ENCODE measurements around the gene CRYGB. TPM values are rescaled to one million over a fixed set of nuclear protein-coding genes. Genes with fewer than 3 reads are reported as not detected.
"Not testable (repeated sequence)": the region's sequence is repeated elsewhere in the genome, so short reads cannot be mapped to it uniquely, and the experiment has no call there.

The CRYGB gene
- total RNA-seq, 1 experiment from 2014 or later = not detected

DNA sequence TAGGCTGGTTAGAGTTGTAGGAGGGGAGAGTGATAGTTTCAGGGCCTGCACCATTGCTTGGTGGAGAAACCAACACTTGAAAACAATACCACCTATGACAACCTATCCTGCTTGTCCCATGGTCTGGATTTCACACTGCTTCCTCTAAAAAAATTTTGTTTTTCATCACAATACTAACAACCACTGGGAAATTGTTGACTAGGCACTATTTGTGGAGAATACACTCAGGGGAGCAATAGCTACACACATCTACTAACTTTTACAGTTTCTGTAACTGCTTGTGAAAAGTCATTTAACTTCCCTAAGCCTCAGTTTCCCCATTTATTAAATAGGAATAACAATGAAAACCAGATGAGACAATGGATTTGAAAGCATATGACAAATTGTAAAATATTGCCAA lies 4.1 kb upstream of the CRYGB start:
- DNase-seq (ENCODE audit: low read depth) = no peak

DNA sequence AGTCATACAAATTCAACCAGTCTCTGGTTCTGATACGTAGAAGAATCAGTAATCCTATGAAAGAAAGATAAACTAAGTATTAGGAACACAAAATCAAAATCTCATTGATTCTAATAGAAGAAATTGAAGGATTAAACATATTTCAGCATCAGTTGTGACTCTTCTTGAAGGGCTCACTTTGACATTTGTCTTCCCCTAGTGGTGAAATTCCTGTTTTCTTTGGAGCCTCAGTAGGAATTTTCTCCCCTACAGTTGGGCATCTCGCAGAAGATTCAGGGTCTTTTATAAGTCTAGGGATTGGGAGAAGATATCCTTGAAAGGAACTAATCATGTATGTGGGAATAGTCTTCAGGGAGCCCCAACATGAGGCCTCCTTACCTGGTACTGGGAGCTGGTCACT lies 2.8 kb upstream of the CRYGB start:
- DNase-seq (ENCODE audit: low read depth) = no peak

DNA sequence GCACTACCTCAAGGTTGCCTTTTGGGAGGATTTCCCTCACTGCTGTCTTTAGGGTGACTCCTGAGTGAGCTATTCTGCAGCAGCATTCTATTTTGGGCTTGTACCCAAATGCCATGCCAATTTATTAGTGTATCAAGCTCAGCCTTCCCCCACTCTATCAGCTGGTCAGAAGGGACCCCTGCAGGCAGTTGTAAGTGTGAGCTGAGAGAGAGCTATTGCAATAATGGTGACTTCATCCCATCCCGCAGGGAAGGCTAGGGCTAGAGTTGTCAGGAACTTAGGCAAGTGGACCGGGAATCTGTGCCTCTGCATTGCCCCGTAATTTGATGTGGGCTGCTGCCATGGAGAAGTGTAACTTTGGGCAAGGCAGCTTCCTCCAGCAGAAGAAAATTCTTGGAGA lies 1.8 kb upstream of the CRYGB start:
- DNase-seq (ENCODE audit: low read depth) = no peak

DNA sequence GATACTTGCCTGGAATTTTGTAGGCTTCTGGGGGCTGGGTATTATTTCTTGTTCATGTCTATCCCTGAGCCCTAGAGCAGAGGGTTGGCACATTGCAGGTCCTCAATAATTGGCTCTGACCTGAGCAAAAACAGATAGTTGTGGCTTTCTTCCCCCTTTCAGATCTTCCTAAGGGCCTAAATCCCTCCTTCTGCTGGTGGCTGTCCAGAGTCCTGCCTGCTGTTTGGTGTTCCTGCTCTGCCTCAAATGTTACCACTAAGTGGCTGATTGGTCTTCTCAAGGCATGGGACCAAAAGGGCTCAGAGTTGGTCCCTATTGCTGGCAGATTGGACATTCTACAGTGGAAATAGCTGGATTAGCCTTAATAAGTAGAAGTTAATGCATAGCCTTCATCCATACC lies 1.1 kb upstream of the CRYGB start:
- DNase-seq (ENCODE audit: low read depth) = no peak

DNA sequence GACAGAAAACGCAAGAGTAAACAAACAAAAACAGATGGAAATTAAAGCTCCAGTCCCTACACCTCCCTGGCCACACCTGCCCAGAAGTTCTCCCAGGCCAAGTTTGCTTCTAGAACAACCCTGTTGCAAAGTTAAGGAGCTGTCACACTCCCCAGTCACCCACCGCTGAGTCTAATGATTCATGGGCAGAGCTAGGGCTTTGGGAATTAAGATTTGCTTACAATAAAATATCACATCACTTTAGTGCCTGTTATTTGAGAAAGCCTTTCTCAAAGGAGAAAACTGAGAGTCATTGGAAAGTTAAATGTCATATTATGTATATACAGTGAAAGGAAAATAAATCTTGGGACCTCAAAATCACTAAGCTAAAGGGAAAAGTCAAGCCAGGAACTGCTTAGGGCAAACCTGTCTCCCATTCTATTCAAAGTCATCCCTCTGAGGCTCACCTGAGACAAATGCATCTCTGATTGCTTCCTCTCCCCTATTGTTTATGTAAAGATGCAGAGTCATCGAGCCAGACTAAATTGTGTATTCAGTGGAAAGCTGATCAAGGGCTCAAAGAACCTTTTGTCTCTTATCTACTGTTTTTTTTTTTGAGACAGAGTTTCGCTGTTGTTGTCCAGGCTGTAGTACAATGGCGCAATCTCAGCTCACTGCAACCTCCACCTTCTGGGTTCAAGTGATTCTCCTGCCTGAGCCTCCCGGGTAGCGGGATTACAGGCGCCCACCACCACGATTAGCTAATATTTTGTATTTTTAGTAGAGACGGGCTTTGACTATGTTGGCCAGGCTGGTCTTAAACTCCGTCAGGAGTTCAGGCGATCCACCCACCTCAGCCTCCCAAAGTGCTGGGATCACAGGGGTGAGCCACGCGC lies 2.8 kb downstream of the CRYGB start:
- DNase-seq (ENCODE audit: low read depth) = no peak

DNA sequence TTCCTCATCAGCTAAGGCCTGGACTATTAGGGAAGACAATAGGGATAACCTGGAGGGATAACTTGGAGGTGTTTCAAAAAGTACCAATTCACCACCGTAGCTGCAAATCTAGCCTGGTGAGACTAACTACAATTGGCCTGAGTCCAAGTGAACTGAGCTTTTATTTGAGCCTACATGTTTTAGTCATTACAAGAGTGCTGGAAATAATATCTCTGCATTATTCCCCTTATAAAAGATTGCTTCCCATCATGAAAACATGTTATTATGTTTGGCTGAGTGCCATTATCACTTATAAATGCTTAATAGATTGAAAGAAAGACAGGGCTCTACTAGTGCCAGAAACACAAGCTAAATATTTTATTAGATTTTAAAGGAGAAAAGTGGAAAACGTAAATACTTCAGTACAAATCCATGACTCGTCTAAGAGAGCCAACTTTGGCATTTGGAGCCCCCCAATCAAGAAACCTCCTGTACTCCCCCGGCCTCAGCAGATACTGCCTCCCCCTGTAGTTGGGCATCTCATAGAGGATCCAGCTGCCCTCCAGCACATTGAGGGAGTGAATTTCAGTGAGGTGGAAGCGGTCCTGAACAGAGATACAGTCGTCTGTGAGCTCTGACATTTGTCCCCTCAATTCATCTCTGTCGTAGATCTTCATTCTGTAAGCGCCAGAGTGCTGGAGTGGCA lies 3.6 kb downstream of the CRYGB start:
- DNase-seq (ENCODE audit: low read depth) = no peak

DNA sequence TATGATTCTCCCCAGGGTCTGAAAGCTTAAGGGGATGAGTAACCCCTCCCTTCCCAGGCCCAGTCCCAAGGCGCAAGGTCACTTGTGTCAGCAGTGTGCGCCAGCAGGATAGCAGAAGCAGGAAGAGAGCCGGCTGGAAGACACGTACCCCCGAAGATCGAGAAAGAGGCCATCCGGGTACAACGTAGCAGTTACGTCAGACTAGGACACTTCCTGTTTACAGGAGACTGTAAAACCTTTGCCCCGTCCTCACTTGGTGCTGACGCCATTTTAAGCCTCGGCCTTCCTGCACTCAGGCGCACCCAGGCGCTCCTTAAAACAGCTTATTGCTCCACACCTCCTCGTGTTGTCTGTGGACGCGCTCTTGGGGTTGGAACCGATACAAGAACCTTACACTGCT lies 6.5 kb downstream of the CRYGB start:
- no peak for DNase-seq (ENCODE audit: low read depth)

DNA sequence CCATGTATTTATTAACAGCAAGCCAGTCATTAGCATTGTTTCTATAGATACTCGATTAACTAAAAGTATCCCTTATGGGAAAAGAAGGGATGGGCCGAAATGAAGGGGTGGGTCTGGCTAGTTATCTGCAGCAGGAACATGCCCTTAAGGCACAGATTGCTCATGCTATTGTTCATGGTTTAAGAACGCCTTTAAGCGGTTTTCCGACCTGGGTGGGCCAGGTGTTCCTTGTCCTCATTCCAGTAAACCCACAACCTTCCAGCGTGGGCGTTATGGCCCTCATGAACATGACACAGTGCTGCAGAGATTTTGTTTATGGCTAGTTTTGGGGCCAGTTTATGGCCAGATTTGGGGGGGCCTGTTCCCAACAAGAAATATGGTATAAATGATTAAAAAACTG lies 7.6 kb downstream of the CRYGB start:
- not testable (repeated sequence) for DNase-seq (ENCODE audit: low read depth)

DNA sequence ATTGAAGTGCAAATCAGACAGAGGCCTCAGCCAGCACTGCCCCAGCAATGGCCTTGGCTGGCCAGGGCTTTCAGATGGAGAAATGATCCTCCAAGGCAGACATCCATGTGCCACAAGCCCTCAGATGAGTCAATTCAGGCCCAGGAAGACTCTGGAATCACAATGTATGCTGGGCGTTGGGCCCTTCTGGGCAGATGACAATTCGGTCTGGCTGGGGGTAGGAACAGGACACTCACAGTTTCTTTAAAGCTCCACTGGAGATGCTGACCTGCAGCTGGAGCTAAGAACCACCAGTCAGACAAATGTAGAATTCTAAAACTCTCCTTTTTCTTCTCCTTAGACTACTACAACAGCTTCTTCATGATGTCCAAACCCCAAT lies 9.3 kb downstream of the CRYGB start:
- DNase-seq (ENCODE audit: low read depth) = no peak

DNA sequence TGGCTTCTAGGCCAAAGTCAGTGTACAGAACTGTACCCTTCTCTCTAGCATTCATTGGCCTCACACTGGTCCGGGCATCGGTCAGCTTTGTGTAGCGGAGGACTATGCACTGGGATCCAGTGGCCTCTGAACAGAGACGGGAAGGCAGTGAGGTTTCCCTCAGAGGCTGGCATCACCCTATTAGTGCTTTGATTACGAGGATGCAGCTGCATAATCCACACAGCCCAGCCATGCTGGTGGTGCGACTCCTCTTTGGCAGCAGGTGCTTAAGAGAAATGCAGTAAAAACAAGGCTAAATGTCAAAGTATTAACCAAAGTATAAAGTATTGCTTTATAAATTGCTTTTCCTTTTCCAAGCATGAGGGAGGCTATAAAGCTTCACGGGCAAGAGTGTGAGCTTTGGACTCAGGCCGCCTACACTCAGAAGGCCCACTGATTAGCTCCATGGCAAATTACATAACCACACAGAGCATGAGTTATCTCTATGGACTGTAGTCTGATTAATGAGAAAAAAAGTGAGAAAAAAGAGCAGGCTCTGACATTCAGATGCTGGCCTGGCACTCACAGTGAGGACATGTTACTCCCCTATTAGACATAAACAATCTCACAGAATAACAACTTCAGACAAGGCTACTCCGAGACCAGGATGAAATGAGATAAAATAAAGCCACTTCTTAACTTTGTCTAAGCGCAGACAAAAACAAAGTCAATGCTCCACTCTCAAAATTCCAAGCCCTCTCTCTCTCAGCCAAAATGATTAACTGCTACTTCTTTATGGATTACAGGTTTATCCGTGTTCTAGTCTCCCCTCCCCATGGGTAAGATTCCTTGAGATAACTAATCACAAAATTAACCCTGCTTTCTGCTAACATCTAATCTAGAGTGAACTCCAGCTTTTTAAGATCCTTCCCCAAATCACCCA lies 9.9 kb downstream of the CRYGB start:
- DNase-seq (ENCODE audit: low read depth) = no peak

DNA sequence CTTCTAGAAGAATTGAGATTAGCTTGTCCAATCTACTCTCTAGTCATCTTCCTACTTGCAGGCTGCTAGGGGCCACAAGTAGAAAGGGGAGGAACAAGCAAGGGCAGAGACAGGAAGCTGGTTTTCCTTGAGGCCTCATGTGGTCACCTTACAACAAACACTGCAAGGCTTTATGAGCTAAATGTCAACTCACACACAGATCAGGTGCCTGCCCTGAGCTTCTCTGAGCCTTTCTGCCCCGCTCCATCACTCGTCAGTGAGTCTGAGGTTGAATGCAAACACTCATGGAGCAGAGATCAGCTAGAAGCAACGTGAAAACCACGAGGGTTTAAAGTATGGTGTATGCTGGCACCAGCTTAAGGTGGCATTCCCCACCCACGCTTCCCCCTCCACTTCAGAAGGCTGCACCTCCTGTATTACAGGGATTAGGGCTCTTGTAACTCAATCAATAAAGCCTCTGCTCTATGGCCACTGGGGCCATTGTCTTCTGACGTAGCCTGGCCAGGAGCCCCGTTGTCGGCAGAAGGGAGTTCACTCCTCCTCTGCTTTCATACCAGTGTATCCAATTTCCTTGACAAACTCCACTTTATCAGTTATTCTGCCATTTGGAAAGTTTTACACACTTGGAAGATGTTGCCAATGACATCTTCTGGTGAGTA lies 10.9 kb downstream of the CRYGB start:
- no peak for DNase-seq (ENCODE audit: low read depth)

DNA sequence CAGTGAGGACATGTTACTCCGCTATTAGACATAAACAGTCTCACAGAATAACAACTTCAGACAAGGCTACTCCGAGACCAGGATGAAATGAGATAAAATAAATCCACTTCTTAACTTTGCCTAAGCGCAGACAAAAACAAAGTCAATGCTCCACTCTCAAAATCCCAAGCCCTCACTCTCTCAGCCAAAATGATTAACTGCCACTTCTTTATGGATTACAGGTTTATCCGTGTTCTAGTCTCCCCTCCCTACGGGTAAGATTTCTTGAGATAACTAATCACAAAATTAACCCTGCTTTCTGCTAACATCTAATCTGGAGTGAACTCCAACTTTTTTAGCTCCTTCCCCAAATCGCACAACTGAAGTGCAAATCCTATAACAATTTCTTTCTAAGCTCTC lies 15.2 kb downstream of the CRYGB start:
- DNase-seq (ENCODE audit: low read depth) = no peak

DNA sequence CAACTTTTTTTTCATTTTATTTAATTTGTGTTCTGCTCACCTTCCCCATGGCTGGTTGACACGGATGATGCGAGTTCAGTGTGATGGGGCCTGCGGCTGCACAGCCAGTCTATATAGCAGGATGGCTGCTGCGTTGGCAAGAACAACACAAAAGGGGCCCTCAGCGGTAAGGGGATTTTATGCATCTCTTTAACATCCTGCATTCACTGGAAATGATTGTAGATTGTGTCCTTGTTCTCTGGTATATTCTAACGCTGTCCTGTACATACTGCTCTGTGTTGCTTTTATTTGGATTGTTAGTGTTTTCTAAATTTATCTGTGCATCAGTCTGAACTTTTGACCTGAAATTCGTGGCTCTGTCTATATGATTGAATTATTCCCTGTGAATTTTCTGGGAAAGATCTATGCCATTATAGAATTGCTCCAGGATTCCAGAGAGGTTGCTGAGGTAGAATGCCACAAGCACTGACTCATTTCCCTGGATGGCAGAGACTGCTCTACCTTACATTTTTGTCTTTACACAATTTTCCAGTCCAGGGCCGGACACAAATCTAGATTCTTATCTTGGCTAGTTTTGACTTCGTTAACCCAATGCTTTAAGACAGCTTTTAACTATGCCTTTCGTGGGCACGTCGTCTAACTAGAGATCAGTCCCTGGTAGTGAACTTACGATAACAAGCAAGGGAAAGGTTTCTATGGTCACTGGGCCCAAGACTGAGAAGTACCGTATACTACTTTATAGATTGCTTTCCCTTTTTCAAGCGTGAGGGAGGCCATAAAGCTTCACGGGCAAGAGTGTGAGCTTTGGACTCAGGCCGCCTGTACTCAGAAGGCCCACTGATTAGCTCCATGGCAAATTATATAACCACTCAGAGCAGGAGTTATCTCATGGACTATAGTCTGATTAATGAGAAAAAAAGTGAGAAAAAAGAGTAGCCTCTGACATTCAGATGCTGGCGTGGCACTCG lies 15.9 kb downstream of the CRYGB start, which contains the start of gene CRYGC:
TSS of gene CRYGC (minus strand) at position 85 of the 968 bp plus-strand sequence. CDS start at position 49, 36 bp downstream.
- peak; percentile 17 for DNase-seq (ENCODE audit: low read depth)

DNA sequence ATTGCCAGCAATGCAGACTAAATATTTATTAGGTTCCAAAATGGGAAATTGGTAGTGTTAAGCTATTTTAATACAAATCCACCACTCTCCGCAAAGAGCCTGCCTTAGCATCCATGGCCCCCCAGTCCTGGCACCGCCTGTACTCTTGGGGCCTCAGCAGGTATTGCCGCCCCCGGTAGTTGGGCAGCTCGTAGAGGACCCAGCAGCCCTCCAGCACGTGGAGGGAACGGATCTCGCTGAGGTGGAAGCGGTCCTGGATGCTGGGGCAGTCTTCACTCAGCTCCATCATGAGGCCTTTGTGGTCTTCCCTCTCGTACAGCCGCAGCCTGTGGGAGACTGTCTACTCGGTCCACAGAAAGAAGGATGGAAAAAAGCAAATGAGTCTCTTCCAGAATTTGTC lies 17.8 kb downstream of the CRYGB start:
- DNase-seq (ENCODE audit: low read depth) = no peak

DNA sequence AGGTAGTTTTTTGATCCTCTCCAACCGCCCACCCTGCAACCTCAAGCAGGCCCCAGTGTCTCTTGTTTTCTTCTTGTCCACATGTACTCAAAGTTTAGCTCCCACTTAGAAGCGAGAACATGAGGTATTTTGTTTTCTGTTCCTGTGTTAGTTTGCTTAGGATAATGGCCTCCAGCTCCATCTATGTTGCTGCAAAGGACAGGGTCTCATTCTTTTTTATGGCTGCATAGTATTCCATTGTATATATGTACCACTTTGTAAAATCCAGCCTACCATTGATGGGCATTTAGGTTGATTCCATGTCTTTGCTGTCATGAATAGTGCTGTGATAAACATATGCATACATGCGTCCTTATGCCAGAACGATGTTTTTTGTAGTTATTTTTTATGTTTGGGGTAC lies 18.9 kb downstream of the CRYGB start:
- no peak for DNase-seq (ENCODE audit: low read depth)

DNA sequence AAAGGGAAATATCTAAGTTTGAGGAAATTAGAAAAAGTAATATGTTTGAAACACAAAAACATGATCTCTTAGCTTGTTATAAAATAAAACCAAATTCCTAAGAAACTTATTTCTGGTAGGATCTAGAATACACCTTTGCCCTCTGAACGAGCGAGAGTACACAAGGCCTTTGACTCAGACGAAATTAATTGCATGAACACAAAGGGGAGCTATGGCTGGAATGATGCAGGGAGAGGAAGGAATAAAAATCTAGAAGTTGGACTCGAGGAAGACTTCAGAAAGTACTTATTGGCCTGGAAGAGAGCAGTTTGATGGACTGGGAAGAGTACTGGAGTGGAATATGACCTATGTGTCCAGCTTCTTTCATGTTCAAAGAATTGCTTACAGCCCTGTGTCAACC lies 20.7 kb downstream of the CRYGB start:
- no peak for DNase-seq (ENCODE audit: low read depth)

DNA sequence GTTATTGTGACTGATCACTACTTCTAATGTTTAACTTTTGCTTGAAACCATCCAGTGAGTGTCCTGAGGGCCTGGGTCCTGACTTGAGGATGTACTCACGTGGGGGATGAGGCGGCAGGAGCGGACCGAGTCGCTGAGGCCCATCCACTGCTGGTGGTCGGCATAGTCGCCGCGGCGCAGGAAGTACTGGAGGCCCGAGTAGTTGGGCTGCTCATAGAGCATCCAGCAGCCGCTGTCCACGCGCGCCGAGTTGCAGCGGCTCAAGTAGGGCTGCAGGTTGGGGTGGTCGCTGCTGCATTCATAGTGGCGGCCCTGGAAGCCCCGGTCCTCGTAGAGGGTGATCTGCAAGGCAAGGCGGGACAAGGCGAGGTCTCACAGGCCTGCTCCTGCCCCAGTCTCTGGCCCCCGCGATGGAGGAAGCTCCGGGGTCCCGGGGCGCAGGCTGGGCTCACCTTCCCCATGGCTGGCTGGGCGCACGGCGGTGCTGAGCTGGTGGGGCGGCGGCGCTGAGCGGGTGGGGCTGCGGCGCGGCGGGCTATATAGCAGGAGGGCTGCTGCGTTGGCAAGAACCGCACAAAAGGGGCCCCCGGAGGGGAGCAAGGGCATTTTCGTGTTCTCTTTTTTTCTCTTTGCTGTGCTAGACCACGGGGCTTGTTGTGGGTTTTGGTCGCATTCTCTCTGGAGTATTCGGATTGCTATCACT lies 21.8 kb downstream of the CRYGB start, which contains the start of gene CRYGD:
TSS of gene CRYGD (minus strand) at position 512 of the 703 bp plus-strand sequence. CDS start at position 461, 51 bp downstream.
- DNase-seq (ENCODE audit: low read depth) = not testable (repeated sequence)

DNA sequence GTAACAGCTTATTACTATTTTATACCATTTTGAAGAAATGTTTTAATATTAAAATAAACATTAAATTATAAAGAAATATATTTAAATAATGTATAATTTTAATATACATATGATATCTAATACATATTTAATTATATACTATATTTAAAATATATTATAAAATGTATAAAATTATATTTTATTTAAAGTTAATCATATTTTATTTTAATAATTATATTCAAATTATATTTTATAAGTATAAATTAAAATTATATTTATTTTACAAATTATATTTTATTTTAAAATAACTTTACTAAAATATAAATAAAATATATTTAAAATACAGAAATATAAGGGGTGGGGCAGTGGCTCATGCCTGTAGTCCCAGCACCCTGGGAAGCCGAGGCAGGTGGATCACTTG lies 23.7 kb downstream of the CRYGB start:
- no peak for DNase-seq (ENCODE audit: low read depth)

DNA sequence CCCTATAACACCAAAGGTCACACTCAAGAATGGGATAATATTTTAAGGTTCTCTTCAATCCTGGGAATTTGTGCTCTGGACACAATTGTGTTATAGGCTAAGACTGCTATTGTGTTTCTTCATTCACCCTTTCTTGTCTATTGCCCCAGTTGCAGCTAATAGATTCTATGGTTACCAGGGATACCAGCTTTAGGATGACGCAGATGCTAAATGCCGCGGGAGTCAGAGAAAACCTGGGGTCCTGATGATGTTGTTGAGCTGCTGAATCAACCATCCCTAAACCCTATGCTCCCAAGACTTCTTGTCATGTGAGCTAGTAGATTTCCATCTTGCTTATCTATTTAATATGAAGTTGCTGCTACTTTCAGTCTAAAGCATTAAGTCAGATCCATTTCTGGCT lies 27.0 kb downstream of the CRYGB start:
- DNase-seq (ENCODE audit: low read depth) = no peak

DNA sequence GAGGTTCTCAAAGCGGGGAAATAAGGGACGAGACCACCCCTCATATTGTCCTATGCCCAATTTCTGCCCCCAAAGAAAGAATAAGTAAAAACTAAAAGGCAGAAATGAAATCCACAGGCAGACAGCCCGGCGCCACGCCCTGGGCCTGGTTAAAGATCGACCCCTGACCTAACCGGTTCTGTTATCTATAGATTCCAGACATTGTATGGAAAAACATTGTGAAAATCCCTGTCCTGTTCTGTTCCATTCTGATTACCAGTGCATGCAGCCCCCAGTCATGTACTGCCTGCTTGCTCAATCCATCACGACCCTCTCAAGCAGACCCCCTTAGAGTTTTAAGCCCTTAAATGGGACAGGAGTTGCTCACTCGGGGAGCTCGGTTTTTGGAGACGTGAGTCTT lies 28.6 kb downstream of the CRYGB start:
- not testable (repeated sequence) for DNase-seq (ENCODE audit: low read depth)
